Measurements from ENCODE around the gene KRT12.

The KRT12 gene

DNA sequence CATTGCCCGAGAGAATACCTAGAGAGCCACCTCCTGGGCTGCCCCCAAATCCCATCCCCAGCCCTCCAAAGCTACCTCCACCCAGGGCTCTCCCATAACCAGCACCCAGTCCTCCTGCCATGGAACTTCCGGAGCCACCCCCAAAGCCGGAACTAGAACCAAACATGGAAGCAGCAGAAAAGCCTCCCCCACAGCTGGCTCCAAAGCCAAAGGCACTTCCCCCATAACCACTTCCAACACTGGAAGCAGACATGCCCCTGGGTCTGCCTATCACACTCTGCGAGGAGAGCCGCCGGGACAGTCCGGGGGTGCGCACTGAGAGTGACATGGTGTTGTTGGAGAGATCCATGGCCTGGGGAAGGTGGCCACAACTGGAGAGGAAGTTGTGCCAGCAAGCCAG is at the start of gene KRT12:
Gene KRT12, minus strand, starts transcription at position 386 of the 400 bp plus-strand sequence. Its CDS starts 37 bp downstream, at position 349.
- DNase-seq: no peak

DNA sequence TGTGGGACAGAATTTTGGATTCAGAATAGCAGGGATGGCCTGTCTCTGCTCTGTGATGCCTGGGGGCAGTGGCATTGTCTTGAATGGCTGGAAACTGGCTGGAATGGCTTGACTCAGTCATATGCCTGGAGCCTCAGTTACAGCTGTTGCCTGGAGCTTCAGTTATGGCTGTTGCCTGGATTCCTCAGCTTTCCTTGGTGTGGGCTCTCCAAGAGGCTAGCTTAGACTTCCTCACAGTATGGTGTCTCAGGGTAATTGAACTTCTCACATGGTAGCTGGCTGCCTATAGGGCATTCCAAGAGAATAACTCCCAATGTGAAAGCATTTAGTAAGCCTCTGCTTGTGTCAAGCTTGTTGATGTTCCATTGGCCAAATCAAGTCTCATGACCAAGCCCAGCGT is 49.3 kb upstream of the KRT12 start:
- no peak for DNase-seq

DNA sequence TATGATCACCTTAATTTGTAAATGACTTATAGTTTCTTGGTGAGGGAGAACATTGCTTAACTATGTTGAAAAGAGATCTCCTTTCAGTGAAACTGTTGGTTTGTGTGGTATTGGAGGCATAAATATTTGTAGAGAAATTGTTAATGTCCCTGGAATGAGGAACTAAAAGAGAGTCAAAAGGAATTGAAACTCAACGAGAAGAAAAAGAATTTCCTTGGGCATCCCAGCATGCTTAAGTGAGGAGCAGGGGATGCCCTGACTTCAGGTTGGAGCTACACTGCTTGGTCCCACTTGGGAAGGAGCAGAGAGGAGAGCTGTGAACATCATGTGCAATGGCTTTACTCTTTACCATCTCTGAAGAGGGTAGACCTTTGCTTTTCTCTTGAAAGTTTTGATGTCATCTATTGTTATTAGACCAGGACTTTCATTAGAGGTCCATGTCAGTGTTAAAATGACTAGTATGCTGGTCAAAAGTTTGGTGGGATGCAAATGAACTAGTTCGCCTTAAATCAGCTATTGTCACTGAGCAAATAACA is 48.8 kb upstream of the KRT12 start:
- DNase-seq: no peak

DNA sequence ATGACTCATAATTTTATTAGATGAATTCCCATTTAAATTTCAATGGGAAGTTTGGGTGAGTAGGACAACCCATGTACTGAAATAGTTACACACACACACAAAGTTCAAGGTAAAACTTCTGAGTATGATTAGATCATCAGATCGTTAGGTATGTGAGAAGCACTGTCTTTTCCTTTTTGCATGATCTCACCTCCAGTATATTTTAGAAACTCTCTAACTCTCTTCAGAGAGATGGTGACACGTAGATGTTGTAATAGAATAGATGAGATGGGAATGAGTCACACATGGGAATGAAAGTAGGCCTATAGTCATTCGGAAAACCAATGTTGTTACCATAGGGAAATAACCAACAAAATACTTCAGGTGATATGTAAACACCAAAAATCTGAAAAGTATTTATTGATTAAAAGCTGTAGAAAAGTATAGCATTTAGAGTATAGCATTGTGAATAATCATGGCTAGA is 48.2 kb upstream of the KRT12 start:
- no peak for DNase-seq

DNA sequence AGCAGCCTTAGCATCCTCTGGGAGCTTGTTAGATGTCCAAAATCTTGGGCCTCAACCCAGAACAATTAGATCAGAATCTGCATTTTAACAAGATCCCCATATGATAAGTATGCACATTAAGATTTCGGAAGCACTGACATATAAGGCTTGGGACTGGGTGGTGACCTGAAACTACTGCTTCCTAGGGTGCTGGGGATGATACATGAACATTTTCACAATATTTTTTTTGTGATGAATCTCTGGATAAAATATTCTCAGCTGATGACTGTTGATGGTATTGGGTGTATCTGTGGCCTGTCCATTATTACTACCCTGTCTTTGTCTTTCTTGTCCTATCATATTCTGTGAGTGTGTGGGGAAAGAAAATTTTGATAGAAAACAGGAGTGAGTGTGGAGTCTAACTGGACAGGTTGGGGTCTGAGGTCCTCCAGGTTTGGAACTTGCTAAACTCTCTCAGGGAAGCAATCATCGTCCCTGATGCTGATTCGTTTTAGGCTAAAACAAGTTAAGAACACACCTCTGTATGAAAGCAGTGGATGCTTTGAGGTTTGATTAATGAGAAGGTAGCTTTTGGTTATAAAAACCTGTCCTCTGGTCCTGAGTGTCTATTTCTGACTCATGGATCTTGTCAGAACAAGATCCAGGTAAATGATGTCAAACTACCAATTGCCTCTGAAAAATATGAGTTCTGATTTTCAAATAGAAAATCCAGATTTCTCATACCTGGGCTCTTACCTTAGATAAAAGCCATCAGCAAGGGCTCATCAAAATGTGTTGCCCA is 47.2 kb upstream of the KRT12 start:
- DNase-seq: no peak

DNA sequence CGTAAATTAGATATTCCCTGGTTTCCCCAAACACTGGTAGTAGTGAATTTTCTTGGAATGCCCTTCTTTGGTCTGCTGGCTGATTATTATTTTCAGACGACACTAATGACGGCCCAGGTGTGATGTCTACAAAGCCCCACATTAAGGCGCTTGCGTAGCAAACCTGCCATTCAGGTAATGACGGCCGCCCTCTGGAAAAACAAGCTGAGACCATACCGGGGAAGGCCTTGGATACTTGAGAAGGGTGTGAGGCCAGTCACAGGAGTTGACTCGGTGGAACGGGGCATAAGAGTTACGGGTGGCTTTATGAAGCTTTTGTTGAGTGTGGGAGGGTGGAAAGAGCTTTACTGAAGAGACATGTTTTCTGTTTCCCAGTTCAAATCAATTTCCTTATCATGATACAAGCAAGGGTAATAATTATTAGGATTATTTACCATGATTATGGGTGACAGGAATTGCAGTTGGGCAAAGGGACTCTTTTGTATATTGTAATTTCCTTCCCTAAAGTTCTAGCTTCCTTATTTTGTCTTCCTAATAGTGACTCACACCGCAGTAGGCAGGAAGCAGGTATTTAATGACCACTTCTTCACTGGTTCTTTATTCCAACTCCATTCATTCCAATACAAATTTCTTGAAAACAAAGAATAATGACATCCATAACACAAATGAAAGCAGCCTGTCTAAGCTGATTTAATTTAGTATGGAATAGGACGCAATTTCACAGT is 45.6 kb upstream of the KRT12 start:
- DNase-seq: no peak

DNA sequence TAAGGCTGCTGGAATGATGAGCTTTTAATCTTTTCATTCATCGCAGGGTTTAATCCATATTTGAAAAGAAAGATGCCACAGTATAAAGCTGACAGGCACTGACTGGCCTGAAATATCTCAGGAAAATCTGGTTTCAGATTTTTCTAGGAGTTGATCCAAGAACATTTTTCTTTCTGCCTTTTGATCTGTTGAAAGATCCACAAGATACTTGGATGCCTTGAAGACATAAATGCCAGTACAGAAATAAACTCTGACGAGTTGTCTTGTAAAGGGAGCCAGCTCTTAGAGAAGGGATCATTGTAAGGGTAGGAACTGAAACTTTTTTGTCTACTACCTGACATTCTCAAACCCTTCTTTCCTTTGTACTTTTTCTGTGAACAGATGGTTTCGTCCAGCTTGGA is 43.4 kb upstream of the KRT12 start:
- DNase-seq: no peak

DNA sequence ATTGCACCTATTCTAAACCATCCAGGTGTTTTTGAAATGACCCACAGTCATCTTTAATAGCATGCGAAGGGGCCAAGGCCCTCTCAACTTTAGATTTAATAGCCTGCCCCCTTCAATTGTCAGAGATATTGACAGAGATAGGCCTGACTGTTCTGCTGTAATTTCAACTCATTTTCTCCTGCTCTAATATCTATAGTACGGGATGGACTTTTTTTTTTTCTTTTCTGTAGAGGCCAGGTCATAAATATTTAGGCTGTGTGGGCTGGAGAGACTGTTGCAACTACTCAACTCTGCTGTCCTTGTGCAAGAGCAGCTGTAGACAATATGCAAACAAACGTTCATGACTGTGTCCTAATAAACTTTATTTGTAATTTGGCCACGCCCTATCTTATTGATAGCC is 42.7 kb upstream of the KRT12 start:
- DNase-seq: no peak

DNA sequence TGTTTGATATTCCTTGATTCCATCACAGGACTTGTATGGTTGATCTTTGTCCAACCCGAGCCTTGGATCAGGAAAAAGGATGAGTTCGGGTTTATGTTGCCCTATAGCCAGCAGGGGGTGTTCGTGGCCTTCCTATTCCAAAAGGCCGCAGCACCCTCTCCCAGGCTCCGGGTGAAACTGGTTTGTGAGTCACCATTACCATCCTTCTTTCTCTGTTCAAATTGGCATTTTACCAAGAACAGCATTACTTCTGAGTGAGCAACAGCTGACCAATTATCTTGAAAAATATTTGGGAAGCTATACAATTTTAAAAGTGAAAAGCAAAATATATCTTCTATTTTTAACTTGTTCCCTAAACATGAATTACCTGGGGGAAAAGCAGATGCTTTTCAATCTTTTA is 42.3 kb upstream of the KRT12 start:
- DNase-seq: peak; percentile 81

DNA sequence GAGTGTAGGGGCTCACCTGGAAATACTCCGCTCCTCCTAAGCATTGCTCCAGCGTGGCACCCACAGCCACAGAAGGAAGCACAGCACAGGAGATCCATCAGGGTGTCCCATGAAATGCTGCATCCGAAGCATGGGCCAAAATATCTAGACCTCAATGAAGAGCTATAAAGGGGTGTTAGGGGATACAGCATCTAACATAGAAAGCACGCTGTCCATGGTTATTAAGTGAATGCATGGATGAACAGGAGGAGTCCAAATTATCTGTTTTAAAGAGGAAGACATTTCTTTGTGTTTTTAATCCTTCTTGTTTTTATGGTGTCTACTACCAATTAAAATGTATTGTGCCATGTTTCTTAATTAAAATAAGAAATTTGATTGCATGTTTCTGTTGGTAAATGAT is 39.6 kb upstream of the KRT12 start:
- DNase-seq: no peak

DNA sequence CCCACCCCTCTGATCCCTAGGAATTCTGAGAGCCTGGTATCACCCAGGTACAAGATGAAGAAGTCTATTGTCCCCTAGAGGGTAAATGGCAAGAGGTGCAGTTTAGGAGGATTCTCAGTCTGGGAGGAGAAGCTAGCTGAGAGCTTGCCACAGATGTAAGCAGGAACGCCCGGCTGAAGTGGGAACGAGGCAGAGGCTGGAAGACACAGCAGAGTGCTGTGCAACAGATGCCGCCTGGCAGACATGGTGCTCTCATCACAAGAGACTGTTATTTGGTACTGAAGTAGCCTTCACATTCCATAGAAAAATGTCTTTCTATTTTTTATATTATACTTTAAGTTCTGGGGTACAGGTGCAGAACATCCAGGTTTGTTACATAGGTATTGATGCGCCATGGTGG is 38.3 kb upstream of the KRT12 start:
- no peak for DNase-seq

DNA sequence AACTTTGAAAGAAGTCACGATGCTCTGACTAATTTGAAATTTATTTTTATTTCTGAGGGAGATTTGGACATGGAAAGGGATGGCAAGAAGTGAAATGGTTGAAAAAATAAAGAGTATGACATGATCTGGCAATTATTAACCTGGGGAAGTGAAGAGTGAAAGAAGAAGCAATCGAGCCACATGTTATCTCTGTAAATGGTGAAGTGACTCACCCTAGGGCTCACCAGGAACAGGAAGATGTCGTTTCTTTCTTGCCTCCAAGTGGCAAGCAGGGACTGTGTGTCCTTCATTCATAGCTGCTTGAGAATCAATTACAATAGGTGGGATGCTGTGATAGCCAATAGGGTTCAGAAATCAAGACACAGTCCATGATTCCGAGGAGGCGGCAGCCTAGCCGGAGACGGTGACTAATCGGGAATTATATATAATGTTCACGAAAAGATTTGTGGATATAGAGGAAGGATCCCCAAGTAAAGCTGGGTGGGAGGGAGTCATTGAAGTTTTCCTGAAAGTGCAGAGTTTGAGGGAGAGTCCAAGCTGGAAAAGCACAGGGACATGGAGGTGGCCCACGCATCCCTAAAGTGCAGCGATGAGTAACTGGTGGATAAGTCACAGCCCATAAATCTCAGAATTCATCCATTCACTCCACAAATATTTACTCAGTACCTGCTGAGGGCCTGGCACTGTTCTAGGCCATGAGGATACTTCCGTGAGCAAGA is 36.3 kb upstream of the KRT12 start:
- no peak for DNase-seq

DNA sequence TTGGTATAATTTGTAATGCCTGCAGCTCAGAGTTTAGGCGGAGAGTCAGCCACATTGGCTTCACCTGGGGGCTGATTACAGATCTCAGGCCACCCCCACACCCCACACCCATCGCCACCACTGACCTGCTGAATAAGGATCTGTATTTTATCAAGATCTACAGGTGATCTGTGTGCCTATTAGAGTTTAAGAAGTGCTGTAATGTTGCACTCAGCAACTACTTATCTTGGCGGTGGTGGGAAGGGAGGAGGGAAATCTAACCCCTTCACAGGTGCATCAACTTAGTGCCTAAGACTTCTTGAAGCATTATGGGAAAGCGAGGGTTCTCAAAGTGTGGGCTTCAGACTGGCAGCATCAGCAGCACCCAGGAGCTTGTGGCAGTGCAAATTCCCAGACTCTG is 35.5 kb upstream of the KRT12 start:
- no peak for DNase-seq

DNA sequence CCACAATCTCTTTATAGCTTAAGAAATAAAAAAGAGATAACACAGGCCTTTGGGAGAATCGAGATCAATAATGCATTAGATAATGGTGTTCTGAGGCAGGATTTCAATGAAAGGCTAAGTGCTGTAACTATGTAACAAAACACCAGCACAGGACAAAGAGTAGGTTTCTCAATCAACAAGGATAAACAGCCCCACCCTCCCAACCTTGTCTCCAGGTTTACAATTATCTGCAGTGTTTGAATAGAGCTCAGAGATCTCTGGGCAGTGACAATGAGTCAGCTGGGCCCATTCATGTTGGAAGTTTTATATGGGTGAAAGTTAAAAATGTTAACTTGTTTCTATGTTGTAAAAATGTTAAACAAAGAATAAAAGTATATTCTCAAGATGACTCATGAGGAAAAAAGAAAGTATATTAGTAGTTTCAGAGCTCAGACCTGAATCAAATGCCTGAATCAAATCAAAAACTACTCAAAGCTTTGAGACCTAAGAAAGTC is 35.0 kb upstream of the KRT12 start:
- DNase-seq: no peak

DNA sequence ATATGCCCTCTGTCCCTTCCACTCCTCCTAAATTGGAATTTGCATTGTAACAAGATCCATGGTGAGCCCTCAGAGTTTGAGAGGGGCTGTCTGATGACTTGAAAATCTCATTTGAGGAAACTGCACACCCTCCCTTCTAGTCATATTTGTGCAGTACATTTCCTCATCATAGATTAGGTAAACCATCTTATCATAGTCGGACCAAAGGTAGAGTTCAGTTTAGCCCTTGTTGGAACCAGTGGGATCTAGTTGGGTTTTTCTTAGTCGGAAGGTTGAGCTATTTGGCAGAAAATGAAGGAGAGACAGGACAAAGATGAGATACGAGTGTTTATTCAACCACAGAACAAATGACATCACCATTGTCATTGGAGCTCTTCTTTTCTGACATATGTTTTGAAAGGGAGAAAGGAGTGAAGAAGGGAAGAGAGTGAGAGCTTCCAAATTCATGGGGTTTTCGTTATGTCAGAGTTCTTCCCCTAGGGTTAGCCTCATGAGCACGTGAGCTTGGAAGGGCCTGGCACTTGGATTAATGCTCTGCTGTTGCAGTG is 33.9 kb upstream of the KRT12 start:
- no peak for DNase-seq

DNA sequence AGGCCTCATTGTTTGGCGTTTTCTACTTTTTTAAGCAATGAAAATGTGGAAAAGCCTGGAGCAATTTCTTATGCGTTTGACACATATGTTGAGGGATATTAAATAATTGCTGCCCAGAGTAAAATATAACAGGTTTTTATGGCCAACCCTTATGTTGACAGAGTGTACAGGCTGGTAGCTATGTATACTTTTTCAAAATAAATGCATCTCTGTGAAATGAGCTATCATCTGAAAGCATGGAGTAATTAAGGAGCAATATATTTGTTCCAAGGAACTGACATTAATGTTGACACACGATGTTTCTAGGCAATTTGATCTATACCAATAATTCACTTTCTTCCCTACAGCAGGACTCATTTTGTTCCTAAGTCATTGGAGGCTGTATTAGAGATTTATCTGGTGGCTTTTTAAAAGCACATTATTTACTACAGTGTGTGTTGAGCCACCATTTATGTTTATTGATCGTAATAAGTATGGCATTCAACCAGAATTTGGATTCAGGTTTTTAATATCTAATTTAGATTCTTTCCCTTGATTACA is 30.0 kb upstream of the KRT12 start:
- no peak for DNase-seq

DNA sequence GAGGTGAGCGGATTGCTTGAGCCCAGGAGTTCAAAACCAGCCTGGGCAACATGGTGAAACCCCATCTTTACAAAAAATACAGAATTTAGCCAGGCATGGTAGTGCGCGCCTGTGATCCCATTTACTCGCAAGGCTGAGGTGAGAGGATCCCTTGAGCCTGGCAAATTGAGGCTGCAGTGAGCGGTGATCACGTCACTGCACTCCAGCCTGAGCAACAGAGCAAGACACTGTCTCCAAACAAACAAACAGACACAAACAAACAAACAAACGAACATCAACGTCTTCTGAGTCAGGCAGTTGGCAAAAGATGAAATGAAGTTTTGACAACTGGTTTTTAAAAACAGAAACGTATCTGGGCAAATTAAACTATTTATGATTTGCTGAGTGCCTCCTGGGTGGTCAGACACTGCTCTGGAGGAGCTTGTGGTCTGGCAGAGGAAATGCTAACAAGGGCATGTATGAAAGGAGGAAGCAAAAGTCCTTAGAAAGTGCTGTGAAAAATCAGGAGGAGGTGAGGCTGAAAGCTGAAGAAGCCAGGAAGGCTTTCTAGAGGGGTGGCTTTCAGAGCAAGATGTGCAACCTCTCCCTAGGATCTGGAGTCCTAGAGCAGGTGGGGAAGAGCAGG is 28.2 kb upstream of the KRT12 start:
- DNase-seq: no peak

DNA sequence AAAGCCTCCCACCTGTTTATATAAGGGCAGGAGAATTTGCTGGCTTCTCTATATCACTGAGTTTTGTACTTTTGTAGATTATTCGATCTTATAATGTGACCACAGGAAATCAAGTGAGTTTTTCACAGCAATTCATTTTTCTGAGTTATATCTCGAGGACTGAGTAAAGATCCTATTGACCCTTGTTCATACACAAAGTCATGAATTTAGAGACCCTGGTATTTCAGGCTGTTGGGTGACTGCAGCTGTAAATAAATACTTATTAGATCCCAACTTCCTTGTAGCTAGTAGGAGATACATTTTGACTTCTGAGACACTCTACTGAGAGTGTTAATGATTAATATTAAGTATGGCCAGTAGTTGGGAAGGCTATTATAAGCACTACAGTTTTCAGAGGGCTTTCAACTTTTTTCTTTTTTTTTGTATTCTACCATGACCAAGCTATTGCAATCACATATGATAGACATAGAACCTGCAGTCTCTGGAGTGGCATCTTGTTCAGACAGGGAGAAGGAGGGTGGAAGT is 21.2 kb upstream of the KRT12 start:
- no peak for DNase-seq

DNA sequence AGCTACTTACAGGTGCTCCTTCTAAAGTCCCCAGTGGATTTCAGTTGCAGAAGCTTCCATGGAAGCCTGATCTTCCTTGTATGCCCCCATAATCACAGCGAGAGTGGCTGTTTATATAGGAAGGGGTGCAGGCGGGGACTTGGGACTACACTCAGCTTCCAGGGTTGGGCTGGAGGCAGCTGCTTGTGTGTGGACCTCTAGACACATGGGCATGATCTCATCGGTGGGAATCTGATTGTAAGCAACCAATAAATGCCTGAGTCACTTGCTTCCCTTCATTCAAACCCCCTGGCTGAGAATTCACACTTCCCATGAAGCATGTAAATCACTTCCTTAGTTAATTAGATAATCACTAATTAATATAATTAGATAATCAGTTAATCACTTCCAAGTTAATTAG is 19.1 kb upstream of the KRT12 start:
- DNase-seq: no peak

DNA sequence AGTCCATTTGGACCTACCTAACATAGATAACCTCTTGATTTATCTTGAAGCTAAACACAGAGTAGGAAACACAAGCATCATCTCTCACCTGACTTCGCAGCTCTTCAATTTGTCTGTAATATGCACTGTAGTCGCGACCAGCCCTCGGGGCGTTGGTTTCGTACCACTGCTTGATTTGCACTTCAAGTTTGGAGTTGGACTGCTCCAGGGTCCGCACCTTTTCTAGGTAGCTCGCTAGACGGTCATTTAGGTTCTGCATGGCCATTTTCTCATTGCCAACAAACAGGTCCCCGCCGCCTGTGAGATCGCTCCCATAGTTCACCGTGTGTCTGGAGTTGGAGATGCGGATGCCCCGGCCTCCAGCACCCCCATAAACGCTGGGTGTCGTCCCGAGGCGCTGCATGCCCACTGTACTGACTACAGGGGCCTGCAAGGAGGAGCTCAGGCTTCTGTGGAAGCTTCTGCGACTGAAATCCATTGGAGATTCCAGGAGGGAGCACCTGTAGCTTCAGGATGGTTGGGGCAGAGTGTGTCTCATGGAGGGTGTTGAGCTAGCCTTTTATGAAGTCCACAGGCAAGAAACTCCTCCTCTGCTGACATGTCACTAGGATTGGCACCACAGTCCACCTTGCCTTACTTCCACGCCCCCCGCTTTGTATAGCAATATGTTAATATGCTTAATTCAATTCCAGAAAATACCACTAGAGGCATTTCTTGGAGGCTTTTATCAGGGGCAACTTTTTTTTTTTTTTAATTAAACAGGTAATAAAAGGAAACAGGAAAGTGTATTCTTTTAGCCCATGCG is 17.9 kb upstream of the KRT12 start, which contains the start of gene KRT20:
Gene KRT20, minus strand, starts transcription at position 535 of the 805 bp plus-strand sequence. Its CDS starts 57 bp downstream, at position 478.
- no peak for DNase-seq
